NB4 (cell line): ENCODE results near the gene PIP5K1C.
"Not testable (repeated sequence)": the region's sequence is repeated elsewhere in the genome, so short reads cannot be mapped to it uniquely, and the experiment has no call there.

ENCODE experiments used
- DNase-seq: peaks from one replicate; pipeline ENCODE4 v3.0.0; 2010; ENCODE audit warnings: low read depth
- H3K4me3 ChIP-seq: one replicate; pipeline ENCODE4 v1.5.1; 2011; ENCODE audit warnings: mild to moderate bottlenecking, low read depth, low read length, moderate library complexity
- CTCF ChIP-seq: IDR thresholded peaks from one replicate; pipeline ENCODE4 v1.5.1; 2012; ENCODE audit warnings: low read depth, low read length
- MYC ChIP-seq: IDR thresholded peaks from 2 replicates; pipeline ENCODE4 v1.6.1; 2011; ENCODE audit warnings: low read depth, low read length
- POLR2A ChIP-seq: IDR thresholded peaks from 2 replicates; pipeline ENCODE4 v1.6.1; 2011; ENCODE audit warnings: mild to moderate bottlenecking; ENCODE audit not compliant: insufficient read length; ENCODE audit errors: extremely low read depth

PIP5K1C gene

GRCh38 chr19:3585301-3586126, 114.8 kb downstream of the PIP5K1C start, which contains the start of gene GIPC3:
GIPC3 (plus strand) TSS chr19:3585478; CDS start chr19:3585598, 120 bp downstream.
- no peak for TF ChIP-seq POLR2A
- TF ChIP-seq MYC: no peak
- no peak for TF ChIP-seq CTCF
- DNase-seq: no peak
- H3K4me3 ChIP-seq: no peak within 1 kb of the TSS

GRCh38 chr19:3584036-3584802, 116.0 kb downstream of the PIP5K1C start:
- not testable (repeated sequence) for H3K4me3 ChIP-seq

DNA sequence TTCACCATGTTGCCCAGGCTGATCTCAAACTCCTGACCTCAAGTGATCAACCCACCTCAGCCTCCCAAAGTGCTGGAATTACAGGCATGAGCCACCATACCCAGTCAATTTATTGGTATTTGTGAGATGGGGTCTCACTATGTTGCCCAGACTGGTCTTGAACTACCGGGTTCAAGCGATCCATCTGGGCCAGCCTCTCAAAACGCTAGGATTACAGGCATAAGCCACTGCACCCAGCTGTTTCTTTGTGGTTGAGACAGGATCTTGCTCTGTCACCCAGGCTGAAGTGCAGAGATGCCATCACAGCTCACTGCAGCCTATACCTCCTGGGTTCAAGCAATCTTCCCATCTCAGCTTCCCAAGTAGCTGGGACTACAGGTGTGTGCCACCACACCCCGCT, 118.5 kb downstream of the PIP5K1C start:
- not testable (repeated sequence) for H3K4me3 ChIP-seq, DNase-seq

More at GRCh38 chr19:3584036-3584802, 116.0 kb downstream of the PIP5K1C start:
- not testable (repeated sequence) for DNase-seq
